Neural crest cell (in vitro differentiated cells): ENCODE data around the gene TSR3. TPM values are rescaled to one million over a fixed set of nuclear protein-coding genes. Genes with fewer than 3 reads are reported as not detected.

Experiments used
- DNase-seq: peaks from one replicate; pipeline ENCODE4 v3.0.0; 2021; ENCODE audit warnings: low read depth, mixed read lengths, low spot score
- H3K27ac Mint-ChIP-seq: one replicate; pipeline ENCODE4 v1.8.0; 2021; ENCODE audit warnings: mild to moderate bottlenecking, mixed read lengths; ENCODE audit not compliant: unreplicated experiment
- H3K27me3 Mint-ChIP-seq: 2 replicates; pipeline ENCODE4 v1.8.0; 2021; ENCODE audit warnings: low read depth, mild to moderate bottlenecking, mixed read lengths
- H3K36me3 Mint-ChIP-seq: 2 replicates; pipeline ENCODE4 v1.8.0; 2021; ENCODE audit warnings: low read depth, mild to moderate bottlenecking, mixed read lengths
- H3K4me1 Mint-ChIP-seq: 2 replicates; pipeline ENCODE4 v1.8.0; 2021; ENCODE audit warnings: mixed read lengths
- H3K4me3 Mint-ChIP-seq: one replicate; pipeline ENCODE4 v1.8.0; 2021; ENCODE audit warnings: mild to moderate bottlenecking, mixed read lengths
- H3K9me3 Mint-ChIP-seq: 2 replicates; pipeline ENCODE4 v1.8.0; 2021; ENCODE audit warnings: mixed read lengths
- total RNA-seq: library from RNA; stranded (reverse); gene quantifications from 2 replicates; pipeline ENCODE4 v1.2.1, GENCODE V29; 2021
- TF ChIP-seq, protein P1 (sequence below): fragments of 200-600 bp; sonication (generic); conservative IDR thresholded peaks from 2 replicates; pipeline ENCODE4 v1.5.0; 2021; ENCODE audit warnings: antibody characterized with exemption, mild to moderate bottlenecking

Gene TSR3
- total RNA-seq, 1 donor from 2014 or later, result 66.2 TPM

- H3K4me3 Mint-ChIP-seq, result no peak overlapping the region
- peaks cover 38% of the 10 kb centered on the region for H3K27me3 Mint-ChIP-seq
These were observed 14.2 kb downstream of the TSR3 start for GRCh38 chr16:1337486-1337885.

DNA sequence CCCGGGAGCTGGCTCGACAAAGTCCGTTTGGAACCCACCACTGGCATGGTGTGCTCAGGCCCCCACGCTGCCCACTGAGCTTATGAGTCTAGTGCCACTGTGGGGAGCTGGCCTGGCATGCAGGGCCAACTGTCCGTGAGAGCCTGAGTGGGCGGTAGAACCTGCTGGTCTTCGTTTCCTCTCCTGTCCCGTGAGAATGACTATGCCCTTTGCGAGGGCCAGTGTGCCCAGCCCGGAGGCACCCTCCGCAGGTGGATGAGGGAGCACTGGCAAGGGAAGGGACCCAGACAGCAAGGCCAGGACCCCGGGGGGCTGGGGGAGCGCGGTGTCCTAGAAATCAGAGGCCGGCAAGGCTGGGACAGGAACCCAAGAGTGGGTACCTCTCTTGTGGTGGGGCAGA, 15.1 kb downstream of the TSR3 start:
- no peak for DNase-seq
- Mint-ChIP-seq H3K4me3 (no peak overlapping the region), H3K36me3 (no peaks in the 10 kb centered on the region), H3K27ac (no peak overlapping the region), H3K27me3 (peaks cover 47% of the 10 kb centered on the region), H3K4me1 (peaks cover 7% of the 10 kb centered on the region), H3K9me3 (no peaks in the 10 kb centered on the region)
- TF ChIP-seq, protein P1, sequence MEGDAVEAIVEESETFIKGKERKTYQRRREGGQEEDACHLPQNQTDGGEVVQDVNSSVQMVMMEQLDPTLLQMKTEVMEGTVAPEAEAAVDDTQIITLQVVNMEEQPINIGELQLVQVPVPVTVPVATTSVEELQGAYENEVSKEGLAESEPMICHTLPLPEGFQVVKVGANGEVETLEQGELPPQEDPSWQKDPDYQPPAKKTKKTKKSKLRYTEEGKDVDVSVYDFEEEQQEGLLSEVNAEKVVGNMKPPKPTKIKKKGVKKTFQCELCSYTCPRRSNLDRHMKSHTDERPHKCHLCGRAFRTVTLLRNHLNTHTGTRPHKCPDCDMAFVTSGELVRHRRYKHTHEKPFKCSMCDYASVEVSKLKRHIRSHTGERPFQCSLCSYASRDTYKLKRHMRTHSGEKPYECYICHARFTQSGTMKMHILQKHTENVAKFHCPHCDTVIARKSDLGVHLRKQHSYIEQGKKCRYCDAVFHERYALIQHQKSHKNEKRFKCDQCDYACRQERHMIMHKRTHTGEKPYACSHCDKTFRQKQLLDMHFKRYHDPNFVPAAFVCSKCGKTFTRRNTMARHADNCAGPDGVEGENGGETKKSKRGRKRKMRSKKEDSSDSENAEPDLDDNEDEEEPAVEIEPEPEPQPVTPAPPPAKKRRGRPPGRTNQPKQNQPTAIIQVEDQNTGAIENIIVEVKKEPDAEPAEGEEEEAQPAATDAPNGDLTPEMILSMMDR, result no peak

More at GRCh38 chr16:1337486-1337885, 14.2 kb downstream of the TSR3 start:
- Mint-ChIP-seq H3K36me3 (no peaks in the 10 kb centered on the region), H3K4me1 (peaks cover 5% of the 10 kb centered on the region), H3K9me3 (no peaks in the 10 kb centered on the region), H3K27ac (no peak overlapping the region)
- no peak for DNase-seq
- TF ChIP-seq, protein P1, result no peak

GRCh38 chr16:1335996-1336395, 15.7 kb downstream of the TSR3 start:
- Mint-ChIP-seq H3K4me3 (peak overlapping the region; percentile 54), H3K27me3 (peaks cover 52% of the 10 kb centered on the region), H3K9me3 (no peaks in the 10 kb centered on the region), H3K4me1 (peaks cover 12% of the 10 kb centered on the region), H3K27ac (no peak overlapping the region), H3K36me3 (no peaks in the 10 kb centered on the region)
- peak; percentile 58 for DNase-seq
- TF ChIP-seq, protein P1, result no peak

DNA sequence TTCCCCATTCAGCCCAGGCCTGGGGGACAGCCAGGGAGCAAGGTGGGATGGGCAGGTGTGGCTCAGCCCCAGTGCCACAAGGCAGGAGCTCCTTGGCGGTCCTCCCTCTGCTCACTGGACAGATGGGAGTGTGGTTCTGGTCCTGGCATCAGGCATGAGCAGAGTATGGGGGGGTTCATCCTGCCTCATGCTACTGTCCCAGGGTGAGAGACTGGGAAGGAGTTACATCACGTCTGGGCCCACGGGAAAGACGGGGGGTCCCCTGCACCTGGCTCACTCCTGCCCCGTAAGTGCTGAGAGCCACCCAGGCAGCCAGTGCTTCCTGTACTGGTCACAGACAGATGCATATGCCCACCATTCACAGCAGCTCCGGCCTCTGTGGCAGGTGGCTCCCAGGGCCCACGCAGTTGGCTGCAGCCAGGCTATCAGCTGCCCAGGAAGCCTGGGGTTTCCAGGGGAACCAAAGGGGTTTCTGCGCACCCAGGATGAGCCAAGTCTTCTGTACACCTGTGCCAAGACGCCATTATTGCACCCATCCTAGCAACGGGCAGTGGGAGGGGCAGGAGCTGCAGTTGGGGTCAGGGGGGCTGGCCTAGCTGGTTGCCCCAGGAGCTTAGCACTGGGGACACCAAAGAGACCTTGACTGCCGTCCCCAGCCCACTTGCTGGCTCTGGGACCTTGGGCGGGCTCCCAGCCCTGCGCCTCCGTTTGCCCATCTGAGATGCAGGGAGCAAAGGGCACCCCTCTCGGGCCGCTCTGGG, 16.3 kb downstream of the TSR3 start:
- Mint-ChIP-seq H3K4me3 (peak overlapping the region; percentile 54), H3K27ac (no peak overlapping the region), H3K4me1 (peaks cover 12% of the 10 kb centered on the region), H3K27me3 (peaks cover 54% of the 10 kb centered on the region), H3K9me3 (no peaks in the 10 kb centered on the region), H3K36me3 (no peaks in the 10 kb centered on the region)
- TF ChIP-seq, protein P1, result no peak
- no peak for DNase-seq

- Mint-ChIP-seq H3K36me3 (no peaks in the 10 kb centered on the region), H3K4me1 (peaks cover 12% of the 10 kb centered on the region), H3K9me3 (no peaks in the 10 kb centered on the region), H3K27me3 (peaks cover 53% of the 10 kb centered on the region), H3K27ac (no peak overlapping the region), H3K4me3 (no peak overlapping the region)
- TF ChIP-seq, protein P1, result no peak
- DNase-seq, result no peak
These were observed 16.9 kb downstream of the TSR3 start for GRCh38 chr16:1334739-1335138.
